DND-41 (cell line): Measurements from ENCODE around the gene ATF4.

Source experiments
- CTCF ChIP-seq: IDR thresholded peaks from 2 replicates; pipeline ENCODE4 v1.5.1; 2012; ENCODE audit warnings: borderline replicate concordance, low read length, moderate library complexity, mild to moderate bottlenecking; ENCODE audit not compliant: poor library complexity, severe bottlenecking; ENCODE audit errors: extremely low read depth
- EZH2 ChIP-seq: IDR thresholded peaks from 3 replicates; pipeline ENCODE4 v1.6.1; 2012; ENCODE audit warnings: borderline replicate concordance, low read depth, mild to moderate bottlenecking, moderate library complexity, low read length, inconsistent platforms; ENCODE audit not compliant: severe bottlenecking

- TF ChIP-seq CTCF, result no peak
- no peak for TF ChIP-seq EZH2
Measured at GRCh38 chr22:39501644-39502108, 18.7 kb upstream of the ATF4 start.
